A673 (cell line): ENCODE data around the gene TGM2. TPM values are rescaled to one million over a fixed set of nuclear protein-coding genes. Genes with fewer than 3 reads are reported as not detected.

Source experiments
- BruUV-seq: library from RNA; stranded (reverse); fragments of 400-500 nt; replicated peaks from 2 replicates; lab custom pipeline; 2021; lab: Mats Ljungman, UMichigan
- CTCF ChIA-PET: fragments of 300-600 bp; sonication (Branson Sonifier 250); formaldehyde crosslinking; loops from one replicate; lab custom pipeline; 2022; ENCODE audit warnings: antibody characterized with exemption; lab: Charles Lee
- POLR2A ChIA-PET: fragments of 300-600 bp; sonication (Branson Sonifier 250); formaldehyde crosslinking; loops from one replicate; lab custom pipeline; 2022; ENCODE audit warnings: antibody characterized with exemption; ENCODE audit not compliant: low non-redundant PET; lab: Charles Lee
- DNase-seq: peaks from one replicate; pipeline ENCODE4 v3.0.0-alpha.2; 2015; ENCODE audit warnings: low spot score
- H3K27ac ChIP-seq: fragments of 200-600 bp; sonication (generic); 2 replicates; pipeline ENCODE4 v1.5.1; 2016; ENCODE audit warnings: mixed run types, low read depth, mild to moderate bottlenecking, mixed read lengths, antibody characterized with exemption, low read length; ENCODE audit not compliant: poor library complexity, severe bottlenecking
- H3K27me3 ChIP-seq: fragments of 200-600 bp; sonication (generic); replicated peaks from 2 replicates; pipeline ENCODE4 v1.6.1; 2017; ENCODE audit warnings: mixed run types, low read depth, mild to moderate bottlenecking, mixed read lengths, antibody characterized with exemption, low read length; ENCODE audit not compliant: insufficient read depth, poor library complexity
- H3K36me3 ChIP-seq: fragments of 200-600 bp; sonication (generic); 2 replicates; pipeline ENCODE4 v1.6.1; 2016; ENCODE audit warnings: mixed run types, mild to moderate bottlenecking, mixed read lengths, antibody characterized with exemption, low read length; ENCODE audit not compliant: insufficient read depth, poor library complexity, severe bottlenecking
- H3K4me1 ChIP-seq: fragments of 200-600 bp; sonication (generic); 2 replicates; pipeline ENCODE4 v1.6.1; 2017; ENCODE audit warnings: mixed run types, mild to moderate bottlenecking, mixed read lengths, antibody characterized with exemption, low read length; ENCODE audit not compliant: insufficient read depth, poor library complexity, severe bottlenecking
- H3K4me3 ChIP-seq: fragments of 200-600 bp; sonication (generic); 2 replicates; pipeline ENCODE4 v1.5.1; 2016; ENCODE audit warnings: low read depth, mixed run types, mild to moderate bottlenecking, mixed read lengths, low read length; ENCODE audit not compliant: poor library complexity, severe bottlenecking
- H3K9me3 ChIP-seq: fragments of 200-600 bp; sonication (generic); 2 replicates; pipeline ENCODE4 v1.6.1; 2016; ENCODE audit warnings: mixed run types, low read depth, mild to moderate bottlenecking, mixed read lengths, antibody characterized with exemption, low read length; ENCODE audit not compliant: poor library complexity, severe bottlenecking
- CTCF ChIP-seq: fragments of 300-800, 200-600 bp; sonication (generic); conservative IDR thresholded peaks from 2 replicates; pipeline ENCODE4 v1.5.1; 2017; ENCODE audit warnings: low read depth, mild to moderate bottlenecking, antibody characterized with exemption, low read length, moderate library complexity, mixed read lengths
- EZH2 ChIP-seq: fragments of 200-600 bp; sonication (generic); IDR thresholded peaks from 2 replicates; pipeline ENCODE4 v1.6.1; 2017; ENCODE audit warnings: borderline replicate concordance, low read depth, mild to moderate bottlenecking, mixed read lengths, antibody characterized with exemption, low read length; ENCODE audit not compliant: poor library complexity, severe bottlenecking
- intact Hi-C: fragments of 100-400 bp; cut with micrococcal nuclease; formaldehyde crosslinking; loops from one replicate; pipeline ENCODE4 v1.10.0; 2022; ENCODE audit not compliant: unreplicated experiment
- total RNA-seq: library from RNA; stranded (reverse); gene quantifications from 2 replicates; pipeline ENCODE4 v1.2.3, GENCODE V29; 2021

TGM2 gene
- total RNA-seq, 1 experiment from 2014 or later: 0.43 TPM

GRCh38 chr20:38158701-38159351, 6.2 kb downstream of the TGM2 start:
- H3K27ac ChIP-seq: no peak overlapping the region
- CTCF ChIA-PET: no interaction called here
- TF ChIP-seq EZH2 (no peak), CTCF (no peak)
- BruUV-seq: no TSS peak
- H3K27me3 ChIP-seq: no peaks in the 10 kb centered on the region
- no peak for DNase-seq
- no peak overlapping the region for H3K4me3 ChIP-seq
- H3K36me3 ChIP-seq: no peaks in the 10 kb centered on the region
- intact Hi-C loops: no loop called here
- H3K4me1 ChIP-seq: no peaks in the 10 kb centered on the region
- no peaks in the 10 kb centered on the region for H3K9me3 ChIP-seq
- POLR2A ChIA-PET: no interaction called here

GRCh38 chr20:38157635-38158495, 7.2 kb downstream of the TGM2 start:
- H3K9me3 ChIP-seq: no peaks in the 10 kb centered on the region
- TF ChIP-seq EZH2: no peak
- TF ChIP-seq CTCF: no peak
- ChIA-PET POLR2A (no interaction called here), CTCF (no interaction called here)
- no peaks in the 10 kb centered on the region for H3K27me3 ChIP-seq
- no peak overlapping the region for H3K27ac ChIP-seq
- intact Hi-C loops: no loop called here
- no peak overlapping the region for H3K4me3 ChIP-seq
- no peak for DNase-seq
- H3K4me1 ChIP-seq: no peaks in the 10 kb centered on the region
- H3K36me3 ChIP-seq: no peaks in the 10 kb centered on the region
- no TSS peak for BruUV-seq

- H3K27ac ChIP-seq: no peak overlapping the region
- intact Hi-C loops: no loop called here
Observed at GRCh38 chr20:38156888-38157634, 8.0 kb downstream of the TGM2 start.

More at GRCh38 chr20:38156888-38157634, 8.0 kb downstream of the TGM2 start:
- POLR2A ChIA-PET: no interaction called here
- Histone ChIP-seq H3K9me3 (no peaks in the 10 kb centered on the region), H3K27me3 (no peaks in the 10 kb centered on the region), H3K4me3 (no peak overlapping the region), H3K4me1 (no peaks in the 10 kb centered on the region), H3K36me3 (no peaks in the 10 kb centered on the region)
- no peak for DNase-seq
- BruUV-seq: no TSS peak
- TF ChIP-seq EZH2 (no peak), CTCF (no peak)
- CTCF ChIA-PET: no interaction called here
